ENCODE data around the gene MED16. TPM values are rescaled to one million over a fixed set of nuclear protein-coding genes. Genes with fewer than 3 reads are reported as not detected.

MED16 gene
- total RNA-seq, 1 donor from 2014 or later, result 46.1 TPM

- peaks cover 47% of the 10 kb centered on the region for H3K4me1 ChIP-seq
- ATAC-seq (peak; percentile 1 to 2), DNase-seq (no peak)
- H3K9me3 ChIP-seq, result no peaks in the 10 kb centered on the region
- TF ChIP-seq CTCF (IDR thresholded peaks at IDR 0.05), result no peak
- peak overlapping the region; percentile 39 for H3K4me3 ChIP-seq
- peak overlapping the region; percentile 11 for H3K27ac ChIP-seq
- no peaks in the 10 kb centered on the region for H3K36me3 ChIP-seq
- intact Hi-C loops (cut with DNase I), result loop anchor here (5.0 kb wide), 1 partner anchor 62 kb away; the partner anchor contains the start of gene WDR18
- H3K27me3 ChIP-seq (ENCODE audit: low read depth), result peaks cover 56% of the 10 kb centered on the region
Observed at GRCh38 chr19:920051-920864, 27.3 kb upstream of the MED16 start.

GRCh38 chr19:919199-920050 is 26.4 kb upstream of the MED16 start:
- Histone ChIP-seq H3K4me3 (peak overlapping the region; percentile 39), H3K9me3 (no peaks in the 10 kb centered on the region), H3K36me3 (no peaks in the 10 kb centered on the region), H3K27me3 (ENCODE audit: low read depth) (peaks cover 57% of the 10 kb centered on the region), H3K27ac (no peak overlapping the region), H3K4me1 (peaks cover 41% of the 10 kb centered on the region)
- DNase-seq, result no peak
- no peak for TF ChIP-seq CTCF (IDR thresholded peaks at IDR 0.05)
- intact Hi-C loops (cut with DNase I), result loop anchor here (5.0 kb wide), 1 partner anchor 63 kb away; the partner anchor contains the start of gene WDR18
- ATAC-seq, result peak; percentile 2

- H3K27me3 ChIP-seq (ENCODE audit: low read depth), result peaks cover 57% of the 10 kb centered on the region
- no peak for DNase-seq
Observed at GRCh38 chr19:918481-919198, 25.7 kb upstream of the MED16 start.

GRCh38 chr19:918152-918437 is 25.1 kb upstream of the MED16 start:
- Histone ChIP-seq H3K4me3 (no peak overlapping the region), H3K9me3 (no peaks in the 10 kb centered on the region), H3K36me3 (no peaks in the 10 kb centered on the region), H3K27ac (no peak overlapping the region), H3K4me1 (peaks cover 39% of the 10 kb centered on the region), H3K27me3 (ENCODE audit: low read depth) (peaks cover 57% of the 10 kb centered on the region)
- DNase-seq (no peak), ATAC-seq (no peak)
- intact Hi-C loops (cut with DNase I), result no loop called here
- no peak for TF ChIP-seq CTCF (IDR thresholded peaks at IDR 0.05)

More at GRCh38 chr19:918481-919198, 25.7 kb upstream of the MED16 start:
- intact Hi-C loops (cut with DNase I), result no loop called here
- Histone ChIP-seq H3K27ac (no peak overlapping the region), H3K36me3 (no peaks in the 10 kb centered on the region), H3K4me3 (no peak overlapping the region), H3K9me3 (no peaks in the 10 kb centered on the region), H3K4me1 (peaks cover 37% of the 10 kb centered on the region)
- no peak for ATAC-seq
- TF ChIP-seq CTCF (IDR thresholded peaks at IDR 0.05), result no peak
